Activated CD4-positive, CD25-positive, alpha-beta regulatory T cell (primary cell): Measurements from ENCODE around the gene USP7.
"Not testable (repeated sequence)": the region's sequence is repeated elsewhere in the genome, so short reads cannot be mapped to it uniquely, and the experiment has no call there.

ENCODE experiments used
- DNase-seq, 4 experiments: peaks; one replicate each; lab custom pipeline; 2025; lab: John Stamatoyannopoulos, UW

Gene USP7

GRCh38 chr16:8924214-8924613 lies 39.5 kb downstream of the USP7 start:
- DNase-seq = no peak

- DNase-seq = no peak
These were observed 40.5 kb downstream of the USP7 start for GRCh38 chr16:8923199-8923598.

- no peak for DNase-seq
These were observed 42.2 kb downstream of the USP7 start for GRCh38 chr16:8921347-8921984.

GRCh38 chr16:8920645-8921346 lies 42.9 kb downstream of the USP7 start:
- DNase-seq = no peak

GRCh38 chr16:8919934-8920462 lies 43.7 kb downstream of the USP7 start:
- no peak for DNase-seq

GRCh38 chr16:8919089-8919933 lies 44.4 kb downstream of the USP7 start:
- no peak for DNase-seq

- not testable (repeated sequence) for DNase-seq
These were observed 46.4 kb downstream of the USP7 start for GRCh38 chr16:8917336-8917735.

- DNase-seq = no peak
These were observed 47.0 kb downstream of the USP7 start for GRCh38 chr16:8916541-8917225.

GRCh38 chr16:8915722-8916301 lies 47.9 kb downstream of the USP7 start:
- DNase-seq = no peak

GRCh38 chr16:8914098-8914497 lies 49.6 kb downstream of the USP7 start:
- DNase-seq = no peak

GRCh38 chr16:8912793-8913192 lies 50.9 kb downstream of the USP7 start:
- DNase-seq = no peak

GRCh38 chr16:8910811-8911210 lies 52.9 kb downstream of the USP7 start:
- no peak for DNase-seq

GRCh38 chr16:8908810-8909468 lies 54.8 kb downstream of the USP7 start:
- DNase-seq = no peak

GRCh38 chr16:8907096-8907495 lies 56.6 kb downstream of the USP7 start:
- DNase-seq = no peak

GRCh38 chr16:8905795-8906591 lies 57.7 kb downstream of the USP7 start:
- no peak for DNase-seq

- DNase-seq = no peak
These were observed 58.4 kb downstream of the USP7 start for GRCh38 chr16:8905168-8905762.

GRCh38 chr16:8904018-8904430 lies 59.7 kb downstream of the USP7 start:
- no peak for DNase-seq

GRCh38 chr16:8903004-8903403 lies 60.7 kb downstream of the USP7 start:
- DNase-seq = no peak

- no peak for DNase-seq
These were observed 62.3 kb downstream of the USP7 start for GRCh38 chr16:8901320-8901861.

- DNase-seq = no peak
These were observed 63.4 kb downstream of the USP7 start for GRCh38 chr16:8900343-8900742.
